A673 (cell line): ENCODE results near the gene FLNC. TPM values are rescaled to one million over a fixed set of nuclear protein-coding genes. Genes with fewer than 3 reads are reported as not detected.

Experiments
- BruUV-seq: library from RNA; stranded (reverse); fragments of 400-500 nt; replicated peaks from 2 replicates; lab custom pipeline; 2021; lab: Mats Ljungman, UMichigan
- CTCF ChIA-PET: fragments of 300-600 bp; sonication (Branson Sonifier 250); formaldehyde crosslinking; loops from one replicate; lab custom pipeline; 2022; ENCODE audit warnings: antibody characterized with exemption; lab: Charles Lee
- POLR2A ChIA-PET: fragments of 300-600 bp; sonication (Branson Sonifier 250); formaldehyde crosslinking; loops from one replicate; lab custom pipeline; 2022; ENCODE audit warnings: antibody characterized with exemption; ENCODE audit not compliant: low non-redundant PET; lab: Charles Lee
- DNase-seq: peaks from one replicate; pipeline ENCODE4 v3.0.0-alpha.2; 2015; ENCODE audit warnings: low spot score
- H3K27ac ChIP-seq: fragments of 200-600 bp; sonication (generic); 2 replicates; pipeline ENCODE4 v1.5.1; 2016; ENCODE audit warnings: mixed run types, low read depth, mild to moderate bottlenecking, mixed read lengths, antibody characterized with exemption, low read length; ENCODE audit not compliant: poor library complexity, severe bottlenecking
- H3K27me3 ChIP-seq: fragments of 200-600 bp; sonication (generic); replicated peaks from 2 replicates; pipeline ENCODE4 v1.6.1; 2017; ENCODE audit warnings: mixed run types, low read depth, mild to moderate bottlenecking, mixed read lengths, antibody characterized with exemption, low read length; ENCODE audit not compliant: insufficient read depth, poor library complexity
- H3K36me3 ChIP-seq: fragments of 200-600 bp; sonication (generic); 2 replicates; pipeline ENCODE4 v1.6.1; 2016; ENCODE audit warnings: mixed run types, mild to moderate bottlenecking, mixed read lengths, antibody characterized with exemption, low read length; ENCODE audit not compliant: insufficient read depth, poor library complexity, severe bottlenecking
- H3K4me1 ChIP-seq: fragments of 200-600 bp; sonication (generic); 2 replicates; pipeline ENCODE4 v1.6.1; 2017; ENCODE audit warnings: mixed run types, mild to moderate bottlenecking, mixed read lengths, antibody characterized with exemption, low read length; ENCODE audit not compliant: insufficient read depth, poor library complexity, severe bottlenecking
- H3K4me3 ChIP-seq: fragments of 200-600 bp; sonication (generic); 2 replicates; pipeline ENCODE4 v1.5.1; 2016; ENCODE audit warnings: low read depth, mixed run types, mild to moderate bottlenecking, mixed read lengths, low read length; ENCODE audit not compliant: poor library complexity, severe bottlenecking
- H3K9me3 ChIP-seq: fragments of 200-600 bp; sonication (generic); 2 replicates; pipeline ENCODE4 v1.6.1; 2016; ENCODE audit warnings: mixed run types, low read depth, mild to moderate bottlenecking, mixed read lengths, antibody characterized with exemption, low read length; ENCODE audit not compliant: poor library complexity, severe bottlenecking
- CTCF ChIP-seq: fragments of 300-800, 200-600 bp; sonication (generic); conservative IDR thresholded peaks from 2 replicates; pipeline ENCODE4 v1.5.1; 2017; ENCODE audit warnings: low read depth, mild to moderate bottlenecking, antibody characterized with exemption, low read length, moderate library complexity, mixed read lengths
- EZH2 ChIP-seq: fragments of 200-600 bp; sonication (generic); IDR thresholded peaks from 2 replicates; pipeline ENCODE4 v1.6.1; 2017; ENCODE audit warnings: borderline replicate concordance, low read depth, mild to moderate bottlenecking, mixed read lengths, antibody characterized with exemption, low read length; ENCODE audit not compliant: poor library complexity, severe bottlenecking
- intact Hi-C: fragments of 100-400 bp; cut with micrococcal nuclease; formaldehyde crosslinking; loops from one replicate; pipeline ENCODE4 v1.10.0; 2022; ENCODE audit not compliant: unreplicated experiment
- total RNA-seq: library from RNA; stranded (reverse); gene quantifications from 2 replicates; pipeline ENCODE4 v1.2.3, GENCODE V29; 2021

The FLNC gene
- total RNA-seq, 1 experiment from 2014 or later, result 6.5 TPM

- POLR2A ChIA-PET, result no interaction called here
- CTCF ChIA-PET, result no interaction called here
- Histone ChIP-seq H3K4me1 (no peaks in the 10 kb centered on the region), H3K36me3 (no peaks in the 10 kb centered on the region), H3K27ac (no peak overlapping the region), H3K9me3 (no peaks in the 10 kb centered on the region), H3K4me3 (no peak overlapping the region), H3K27me3 (no peaks in the 10 kb centered on the region)
- no peak for TF ChIP-seq EZH2
- TF ChIP-seq CTCF, result no peak
- intact Hi-C loops, result loop anchor here (5.0 to 10.0 kb wide), 2 partner anchors 87 to 405 kb away; partner anchors contain the start of genes CCDC136 and METTL2B
- no peak for DNase-seq
- BruUV-seq, result no TSS peak
Measured at GRCh38 chr7:128882134-128882533, 51.9 kb downstream of the FLNC start.

- H3K9me3 ChIP-seq, result no peaks in the 10 kb centered on the region
- no peaks in the 10 kb centered on the region for H3K4me1 ChIP-seq
- H3K27me3 ChIP-seq, result no peaks in the 10 kb centered on the region
- peak; percentile 89 for DNase-seq
- no peak overlapping the region for H3K4me3 ChIP-seq
- no peak overlapping the region for H3K27ac ChIP-seq
- intact Hi-C loops, result loop anchor here (1.0 to 10.0 kb wide), 3 partner anchors 89 to 457 kb away; partner anchors contain the start of genes CCDC136 and METTL2B
- no TSS peak for BruUV-seq
- ChIA-PET CTCF (interaction anchor here (0.8 to 1.6 kb wide), 4 partner anchors 21 to 410 kb away, joined by 3 to 4 read pairs (median 4); partner anchors contain the start of gene ATP6V1F), POLR2A (no interaction called here)
- TF ChIP-seq CTCF, result peak; percentile 97
- no peak for TF ChIP-seq EZH2
- no peaks in the 10 kb centered on the region for H3K36me3 ChIP-seq
Measured at GRCh38 chr7:128883622-128884448, 53.6 kb downstream of the FLNC start.

GRCh38 chr7:128884561-128885369 lies 54.6 kb downstream of the FLNC start:
- no peak for DNase-seq

More at GRCh38 chr7:128884561-128885369, 54.6 kb downstream of the FLNC start:
- TF ChIP-seq EZH2 (no peak), CTCF (no peak)
- BruUV-seq, result no TSS peak
- no peak overlapping the region for H3K4me3 ChIP-seq
- H3K27me3 ChIP-seq, result peaks cover 8% of the 10 kb centered on the region
- CTCF ChIA-PET, result interaction anchor here (0.5 kb wide), 1 partner anchor 12 kb away, joined by 12 read pairs; no protein-coding TSS in a partner anchor
- no peak overlapping the region for H3K27ac ChIP-seq
- intact Hi-C loops, result loop anchor here (5.0 to 10.0 kb wide), 2 partner anchors 90 to 407 kb away; partner anchors contain the start of genes CCDC136 and METTL2B
- H3K4me1 ChIP-seq, result no peaks in the 10 kb centered on the region
- POLR2A ChIA-PET, result no interaction called here
- H3K9me3 ChIP-seq, result no peaks in the 10 kb centered on the region
- H3K36me3 ChIP-seq, result no peaks in the 10 kb centered on the region
